ENCODE data around the gene CHMP4B. TPM values are rescaled to one million over a fixed set of nuclear protein-coding genes. Genes with fewer than 3 reads are reported as not detected.

Gene CHMP4B
- total RNA-seq, 2 experiments from 2014 or later = 44.2 to 49.3 TPM

DNA sequence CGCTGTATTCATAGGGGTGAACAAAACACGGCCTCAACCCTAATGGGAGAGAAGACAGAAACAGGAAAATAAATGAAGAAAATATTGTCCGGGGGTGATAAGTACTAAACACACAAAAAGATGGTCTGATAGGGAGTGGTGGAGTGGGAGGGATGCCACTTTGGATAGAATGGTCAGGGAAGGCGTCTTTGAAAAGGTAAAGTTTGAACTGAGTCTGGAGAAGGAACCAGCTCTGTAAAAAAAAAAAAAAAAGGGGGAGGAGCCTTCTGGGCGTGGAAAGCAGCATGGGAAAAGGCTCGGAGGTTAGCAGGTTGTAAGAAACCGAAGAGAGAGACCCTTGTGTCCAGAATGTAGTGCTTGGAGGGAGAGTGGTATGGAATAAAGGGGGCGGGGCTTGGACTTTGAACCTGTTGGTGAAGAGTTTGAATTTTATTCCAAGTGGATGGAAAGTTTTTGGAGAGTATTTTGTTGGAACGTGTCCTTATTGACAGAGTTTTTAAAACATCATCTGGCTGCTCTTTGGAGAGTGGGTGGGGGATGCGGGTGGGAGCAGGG, 1.8 kb downstream of the CHMP4B start:
- Histone ChIP-seq H3K9me3 (ENCODE audit: control insufficient read depth in 1 of 2, insufficient read depth in 1 of 2, low read length in 2 of 2) (no peaks in the 10 kb centered on the region), H3K27me3 (ENCODE audit: control insufficient read depth in 1 of 2, insufficient read depth in 2 of 2, low read length in 2 of 2) (no peaks in the 10 kb centered on the region), H3K4me3 (ENCODE audit: low read length) (peak overlapping the region; percentile 83), H3K27ac (ENCODE audit: low read depth in 1 of 2, low read length in 2 of 2) (peak overlapping the region in 1 of 2 donors; percentile 66), H3K4me1 (ENCODE audit: insufficient read depth, low read length) (peaks cover 45% of the 10 kb centered on the region), H3K36me3 (ENCODE audit: insufficient read depth, low read length) (no peaks in the 10 kb centered on the region)
- Mint-ChIP-seq H3K36me3 (ENCODE audit: low read depth) (peaks cover 34% of the 10 kb centered on the region), H3K4me1 (ENCODE audit: low read depth) (peaks cover 64% of the 10 kb centered on the region), H3K9me3 (no peaks in the 10 kb centered on the region), H3K27me3 (no peaks in the 10 kb centered on the region), H3K27ac (peak overlapping the region; percentile 93), H3K4me3 (peak overlapping the region; percentile 100)
- ChIA-PET CTCF (no interaction called here), POLR2A (interaction anchor here (0.9 to 1.5 kb wide), 4 partner anchors 16 to 180 kb away, joined by 3 to 4 read pairs (median 4); partner anchors contain the start of gene RALY)
- TF ChIP-seq, protein P1, sequence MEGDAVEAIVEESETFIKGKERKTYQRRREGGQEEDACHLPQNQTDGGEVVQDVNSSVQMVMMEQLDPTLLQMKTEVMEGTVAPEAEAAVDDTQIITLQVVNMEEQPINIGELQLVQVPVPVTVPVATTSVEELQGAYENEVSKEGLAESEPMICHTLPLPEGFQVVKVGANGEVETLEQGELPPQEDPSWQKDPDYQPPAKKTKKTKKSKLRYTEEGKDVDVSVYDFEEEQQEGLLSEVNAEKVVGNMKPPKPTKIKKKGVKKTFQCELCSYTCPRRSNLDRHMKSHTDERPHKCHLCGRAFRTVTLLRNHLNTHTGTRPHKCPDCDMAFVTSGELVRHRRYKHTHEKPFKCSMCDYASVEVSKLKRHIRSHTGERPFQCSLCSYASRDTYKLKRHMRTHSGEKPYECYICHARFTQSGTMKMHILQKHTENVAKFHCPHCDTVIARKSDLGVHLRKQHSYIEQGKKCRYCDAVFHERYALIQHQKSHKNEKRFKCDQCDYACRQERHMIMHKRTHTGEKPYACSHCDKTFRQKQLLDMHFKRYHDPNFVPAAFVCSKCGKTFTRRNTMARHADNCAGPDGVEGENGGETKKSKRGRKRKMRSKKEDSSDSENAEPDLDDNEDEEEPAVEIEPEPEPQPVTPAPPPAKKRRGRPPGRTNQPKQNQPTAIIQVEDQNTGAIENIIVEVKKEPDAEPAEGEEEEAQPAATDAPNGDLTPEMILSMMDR (IDR thresholded peaks at IDR 0.05) = no peak
- intact Hi-C loops (cut with DNase I, micrococcal nuclease) = loop anchor here (5.0 to 10.0 kb wide), 6 partner anchors 44 to 1698 kb away; partner anchors contain the start of genes AHCY (in 1 of the 2), ITCH (in 1 of the 2), SNTA1 (in 1 of the 2) and TRPC4AP (in 1 of the 2)
- ATAC-seq (ENCODE audit: poor library complexity) = no peak
- peak in 2 of 14 experiments; percentile 35 to 47 for DNase-seq

DNA sequence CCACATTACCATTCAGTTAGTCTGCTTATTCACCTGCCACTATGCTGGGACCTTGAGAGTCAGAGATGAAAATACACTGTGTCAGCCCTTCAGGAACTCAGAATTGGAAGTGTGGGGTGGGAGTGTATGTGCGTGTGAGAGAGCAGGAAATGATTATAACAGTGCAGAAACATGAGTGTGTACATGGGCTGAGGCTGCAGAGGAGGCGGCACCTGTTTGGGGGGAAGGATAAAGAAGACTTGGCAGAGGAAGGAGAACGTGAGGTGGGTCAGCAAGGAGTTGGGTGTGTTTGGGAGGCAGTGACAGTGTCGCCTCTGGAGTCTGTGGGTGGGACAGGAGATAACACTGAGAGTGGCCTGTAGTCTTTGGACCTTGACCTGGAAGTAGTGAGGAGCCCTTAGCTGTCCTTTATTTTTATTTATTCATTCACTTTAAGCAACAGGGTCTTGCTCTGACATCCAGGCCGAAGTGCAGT, 3.1 kb downstream of the CHMP4B start:
- peaks cover 34% of the 10 kb centered on the region for H3K36me3 Mint-ChIP-seq (ENCODE audit: low read depth)
- POLR2A ChIA-PET = interaction anchor here (1.0 kb wide), 1 partner anchor 44 kb away, joined by 5 read pairs; no protein-coding TSS in a partner anchor
- H3K27ac Mint-ChIP-seq = peak overlapping the region; percentile 9
- H3K4me1 Mint-ChIP-seq (ENCODE audit: low read depth) = peaks cover 77% of the 10 kb centered on the region
- intact Hi-C loops (cut with DNase I, micrococcal nuclease) = loop anchor here (5.0 to 10.0 kb wide), 6 partner anchors 43 to 1699 kb away; partner anchors contain the start of genes AHCY (in 1 of the 2), ITCH (in 1 of the 2), SNTA1 (in 1 of the 2) and TRPC4AP (in 1 of the 2)
- ATAC-seq (ENCODE audit: poor library complexity) (no peak), DNase-seq (peak in 3 of 14 experiments; percentile 24 to 31 (median 29))
- H3K4me3 Mint-ChIP-seq = peak overlapping the region; percentile 100
- CTCF ChIA-PET = no interaction called here
- no peaks in the 10 kb centered on the region for H3K9me3 Mint-ChIP-seq
- no peaks in the 10 kb centered on the region for H3K27me3 Mint-ChIP-seq
- Histone ChIP-seq H3K27me3 (ENCODE audit: control insufficient read depth in 1 of 2, insufficient read depth in 2 of 2, low read length in 2 of 2) (no peaks in the 10 kb centered on the region), H3K9me3 (ENCODE audit: control insufficient read depth in 1 of 2, insufficient read depth in 1 of 2, low read length in 2 of 2) (no peaks in the 10 kb centered on the region), H3K27ac (ENCODE audit: low read depth in 1 of 2, low read length in 2 of 2) (no peak overlapping the region), H3K4me3 (ENCODE audit: low read length) (no peak overlapping the region), H3K36me3 (ENCODE audit: insufficient read depth, low read length) (no peaks in the 10 kb centered on the region), H3K4me1 (ENCODE audit: insufficient read depth, low read length) (peaks cover 58% of the 10 kb centered on the region)
- TF ChIP-seq, protein P1 (IDR thresholded peaks at IDR 0.05) = no peak

DNA sequence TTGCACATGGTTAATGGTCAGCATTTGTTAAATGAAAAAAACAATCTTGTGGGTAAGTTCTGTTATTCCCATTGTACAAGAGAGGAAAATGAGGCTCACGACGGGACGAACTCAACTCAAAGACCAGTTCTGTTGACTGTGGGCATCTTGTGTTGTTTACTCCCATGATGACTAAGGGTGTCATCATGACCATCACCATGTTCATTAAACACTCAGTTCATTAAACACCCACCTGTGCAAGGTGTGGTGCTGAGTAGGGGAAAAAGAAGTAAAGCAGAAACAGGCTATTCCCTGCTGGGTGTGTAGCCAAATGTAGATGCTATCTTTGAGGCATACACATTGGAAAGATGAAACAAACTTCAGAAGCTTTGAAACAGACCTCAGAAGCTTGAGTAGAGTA, 4.5 kb downstream of the CHMP4B start:
- TF ChIP-seq, protein P1 (IDR thresholded peaks at IDR 0.05) = no peak
- H3K27ac ChIP-seq (ENCODE audit: low read depth in 1 of 2, low read length in 2 of 2) = no peak overlapping the region
- peaks cover 88% of the 10 kb centered on the region for H3K4me1 Mint-ChIP-seq (ENCODE audit: low read depth)
- H3K27me3 ChIP-seq (ENCODE audit: control insufficient read depth in 1 of 2, insufficient read depth in 2 of 2, low read length in 2 of 2) = no peaks in the 10 kb centered on the region
- ATAC-seq (ENCODE audit: poor library complexity) (no peak), DNase-seq (no peak)
- no peaks in the 10 kb centered on the region for H3K27me3 Mint-ChIP-seq
- intact Hi-C loops (cut with DNase I, micrococcal nuclease) = loop anchor here in 1 of 2 experiments (10.0 kb wide), 2 partner anchors 1279 to 1701 kb away; partner anchors contain the start of gene TRPC4AP
- no peaks in the 10 kb centered on the region for H3K36me3 ChIP-seq (ENCODE audit: insufficient read depth, low read length)
- peaks cover 62% of the 10 kb centered on the region for H3K4me1 ChIP-seq (ENCODE audit: insufficient read depth, low read length)
- ChIA-PET POLR2A (no interaction called here), CTCF (no interaction called here)
- peak overlapping the region; percentile 16 for H3K4me3 Mint-ChIP-seq
- no peaks in the 10 kb centered on the region for H3K9me3 ChIP-seq (ENCODE audit: control insufficient read depth in 1 of 2, insufficient read depth in 1 of 2, low read length in 2 of 2)
- no peaks in the 10 kb centered on the region for H3K9me3 Mint-ChIP-seq
- H3K27ac Mint-ChIP-seq = peak overlapping the region; percentile 21
- no peak overlapping the region for H3K4me3 ChIP-seq (ENCODE audit: low read length)
- peaks cover 38% of the 10 kb centered on the region for H3K36me3 Mint-ChIP-seq (ENCODE audit: low read depth)
